Keratinocyte (primary cell): ENCODE measurements around the gene APOF. TPM values are rescaled to one million over a fixed set of nuclear protein-coding genes. Genes with fewer than 3 reads are reported as not detected.

ENCODE experiments used
- DNase-seq: peaks from one replicate; pipeline ENCODE4 v3.0.0-alpha.2; 2011; ENCODE audit warnings: low read depth, missing footprints, low spot score
- FAIRE-seq: peaks from 2 replicates; lab custom pipeline; 2011; peaks lifted over from hg19 to GRCh38; lab: Jason Lieb, UNC
- H2AFZ ChIP-seq: 2 replicates; pipeline ENCODE4 v1.6.0; 2012; ENCODE audit warnings: low read length, control low read depth, inconsistent platforms; ENCODE audit not compliant: control insufficient read depth
- H3K27ac ChIP-seq: 2 replicates; pipeline ENCODE4 v1.5.1; 2011; ENCODE audit warnings: low read length; ENCODE audit not compliant: control insufficient read depth, insufficient read depth
- H3K27me3 ChIP-seq: 3 replicates; pipeline ENCODE4 v1.6.0; 2011; ENCODE audit warnings: low read length; ENCODE audit not compliant: control insufficient read depth, insufficient read depth; ENCODE audit errors: extremely low read depth
- H3K36me3 ChIP-seq, 2 experiments: 2 replicates in 1 of 2; 3 replicates in 1 of 2; pipeline ENCODE4 v1.5.1; 2011; ENCODE audit warnings: low read length in 2 of 2, mild to moderate bottlenecking in 1 of 2; ENCODE audit not compliant: control insufficient read depth in 2 of 2, insufficient read depth in 2 of 2; ENCODE audit errors: extremely low read depth in 1 of 2
- H3K4me1 ChIP-seq: 3 replicates; pipeline ENCODE4 v1.5.1; 2011; ENCODE audit warnings: low read length; ENCODE audit not compliant: control insufficient read depth, insufficient read depth; ENCODE audit errors: extremely low read depth
- H3K4me2 ChIP-seq: 3 replicates; pipeline ENCODE4 v1.6.0; 2011; ENCODE audit warnings: low read depth, low read length; ENCODE audit not compliant: control insufficient read depth, insufficient read depth; ENCODE audit errors: extremely low read depth
- H3K4me3 ChIP-seq, 3 experiments: fragments of 200-600 bp in 1 of 3; sonication (generic) in 1 of 3; 2 replicates in 2 of 3; 3 replicates in 1 of 3; pipeline ENCODE4 v1.5.1; 2011 to 2016; ENCODE audit warnings: low read length in 3 of 3, mild to moderate bottlenecking in 3 of 3, control low read depth in 2 of 3, inconsistent platforms in 1 of 3, low read depth in 1 of 3, mixed read lengths in 1 of 3, mixed run types in 1 of 3, moderate library complexity in 1 of 3; ENCODE audit not compliant: control insufficient read depth in 2 of 3, insufficient read depth in 2 of 3; ENCODE audit errors: extremely low read depth in 1 of 3
- H3K79me2 ChIP-seq: 2 replicates; pipeline ENCODE4 v1.6.0; 2012; ENCODE audit warnings: low read length; ENCODE audit not compliant: control insufficient read depth, insufficient read depth
- H3K9ac ChIP-seq: 3 replicates; pipeline ENCODE4 v1.6.0; 2011; ENCODE audit warnings: low read length; ENCODE audit not compliant: control insufficient read depth, insufficient read depth; ENCODE audit errors: extremely low read depth
- H3K9me1 ChIP-seq: 3 replicates; pipeline ENCODE4 v1.6.0; 2011; ENCODE audit warnings: low read length; ENCODE audit not compliant: control insufficient read depth, insufficient read depth; ENCODE audit errors: extremely low read depth
- H3K9me3 ChIP-seq: 2 replicates; pipeline ENCODE4 v1.5.1; 2012; ENCODE audit warnings: low read depth, low read length; ENCODE audit not compliant: control insufficient read depth
- H4K20me1 ChIP-seq: 3 replicates; pipeline ENCODE4 v1.6.0; 2011; ENCODE audit warnings: low read length; ENCODE audit not compliant: control insufficient read depth, insufficient read depth; ENCODE audit errors: extremely low read depth
- CTCF ChIP-seq, 3 experiments: IDR thresholded peaks in 1 of 3; conservative IDR thresholded peaks in 1 of 3; optimal IDR thresholded peaks in 1 of 3; 2 replicates in 2 of 3; 3 replicates in 1 of 3; pipeline versions ENCODE3 to v1.5.1; 2011; ENCODE audit warnings: low read length in 3 of 3, mild to moderate bottlenecking in 3 of 3, moderate library complexity in 2 of 3, control low read depth in 1 of 3, inconsistent platforms in 1 of 3; ENCODE audit not compliant: insufficient read depth in 2 of 3; ENCODE audit errors: extremely low read depth in 1 of 3
- EZH2 ChIP-seq: IDR thresholded peaks from one replicate; pipeline ENCODE4 v1.6.1; 2012; ENCODE audit warnings: inconsistent platforms, mild to moderate bottlenecking, low read length, moderate library complexity
- dilution Hi-C: fragments of 300-500 bp; cut with MboI; formaldehyde crosslinking; loops from one replicate; pipeline ENCODE4 v1.7.0; 2020; ENCODE audit warnings: low sequenced_read_pairs; ENCODE audit not compliant: extremely low pct_ligation_motif_present
- polyA plus RNA-seq, 5 experiments: library from polyadenylated mRNA; depleted of rRNA in 3 of 5; stranded (reverse) in 3 of 5; stranded (forward) in 1 of 5; unstranded in 1 of 5; fragments of >200 nt; gene quantifications; 1 replicate in 1 of 5; 2 replicates in 3 of 5; 3 replicates in 1 of 5; pipeline versions ENCODE4 v1.2.1 to v1.2.3, GENCODE V29; 2011 to 2012; ENCODE audit warnings: missing spikeins in 2 of 5, low read depth in 1 of 5, low replicate concordance in 1 of 5

APOF gene
- polyA plus RNA-seq, 1 donor (not counting 4 experiments of a cell fraction or from before 2014, with no cell fraction given) = not detected

GRCh38 chr12:56377989-56378316 lies 15.3 kb upstream of the APOF start:
- TF ChIP-seq EZH2 = no peak
- no peak for TF ChIP-seq CTCF (optimal IDR thresholded peaks at IDR 0.05 in 1 of 3, IDR thresholded peaks at IDR 0.05 in 1 of 3, conservative IDR thresholded peaks at IDR 0.05 in 1 of 3; ENCODE audit: extremely low read depth in 1 of 3, insufficient read depth in 2 of 3, low read length in 3 of 3)
- Histone ChIP-seq H3K27me3 (no peaks in the 10 kb centered on the region), H3K4me2 (no peak overlapping the region), H3K9me1 (no peaks in the 10 kb centered on the region), H3K27ac (no peak overlapping the region), H3K9ac (no peak overlapping the region), H3K4me1 (no peaks in the 10 kb centered on the region), H3K36me3 (no peaks in the 10 kb centered on the region), H2AFZ (no peak overlapping the region), H3K4me3 (no peak overlapping the region), H3K79me2 (no peaks in the 10 kb centered on the region), H3K9me3 (no peaks in the 10 kb centered on the region), H4K20me1 (no peaks in the 10 kb centered on the region)
- no peak for FAIRE-seq
- no peak for DNase-seq
- dilution Hi-C loops = no loop called here

- no peak for DNase-seq
- Histone ChIP-seq H4K20me1 (no peaks in the 10 kb centered on the region), H3K27ac (no peak overlapping the region), H3K9ac (no peak overlapping the region), H2AFZ (peak overlapping the region; percentile 32), H3K9me3 (no peaks in the 10 kb centered on the region), H3K27me3 (no peaks in the 10 kb centered on the region), H3K9me1 (no peaks in the 10 kb centered on the region), H3K79me2 (no peaks in the 10 kb centered on the region), H3K4me2 (no peak overlapping the region), H3K4me1 (no peaks in the 10 kb centered on the region), H3K4me3 (no peak overlapping the region), H3K36me3 (no peaks in the 10 kb centered on the region)
- TF ChIP-seq CTCF (optimal IDR thresholded peaks at IDR 0.05 in 1 of 3, IDR thresholded peaks at IDR 0.05 in 1 of 3, conservative IDR thresholded peaks at IDR 0.05 in 1 of 3; ENCODE audit: extremely low read depth in 1 of 3, insufficient read depth in 2 of 3, low read length in 3 of 3) (peak; percentile 48 to 75 (median 68)), EZH2 (no peak)
- FAIRE-seq = peak; percentile 58
- dilution Hi-C loops = no loop called here
Observed at GRCh38 chr12:56377310-56377988, 14.8 kb upstream of the APOF start.
